Tibial nerve (tissue), 4 donors: ENCODE data around the gene SPATA24.

Experiments
- EP300 ChIP-seq, 2 donors: sonication (generic); formaldehyde crosslinking; IDR thresholded peaks; one replicate each; pipeline ENCODE4 v1.6.1; 2017; ENCODE audit warnings: antibody characterized with exemption in 2 of 2, mild to moderate bottlenecking in 1 of 2
- TF ChIP-seq, protein P1 (sequence below), 5 experiments: fragments of 200-600 bp in 3 of 5; fragments of 450-650 bp in 2 of 5; sonication (generic) in 3 of 5; IDR thresholded peaks; one replicate each; pipeline ENCODE4 v1.5.1; 2016 to 2019; ENCODE audit warnings: antibody characterized with exemption in 5 of 5, mild to moderate bottlenecking in 3 of 5, moderate library complexity in 2 of 5

DNA sequence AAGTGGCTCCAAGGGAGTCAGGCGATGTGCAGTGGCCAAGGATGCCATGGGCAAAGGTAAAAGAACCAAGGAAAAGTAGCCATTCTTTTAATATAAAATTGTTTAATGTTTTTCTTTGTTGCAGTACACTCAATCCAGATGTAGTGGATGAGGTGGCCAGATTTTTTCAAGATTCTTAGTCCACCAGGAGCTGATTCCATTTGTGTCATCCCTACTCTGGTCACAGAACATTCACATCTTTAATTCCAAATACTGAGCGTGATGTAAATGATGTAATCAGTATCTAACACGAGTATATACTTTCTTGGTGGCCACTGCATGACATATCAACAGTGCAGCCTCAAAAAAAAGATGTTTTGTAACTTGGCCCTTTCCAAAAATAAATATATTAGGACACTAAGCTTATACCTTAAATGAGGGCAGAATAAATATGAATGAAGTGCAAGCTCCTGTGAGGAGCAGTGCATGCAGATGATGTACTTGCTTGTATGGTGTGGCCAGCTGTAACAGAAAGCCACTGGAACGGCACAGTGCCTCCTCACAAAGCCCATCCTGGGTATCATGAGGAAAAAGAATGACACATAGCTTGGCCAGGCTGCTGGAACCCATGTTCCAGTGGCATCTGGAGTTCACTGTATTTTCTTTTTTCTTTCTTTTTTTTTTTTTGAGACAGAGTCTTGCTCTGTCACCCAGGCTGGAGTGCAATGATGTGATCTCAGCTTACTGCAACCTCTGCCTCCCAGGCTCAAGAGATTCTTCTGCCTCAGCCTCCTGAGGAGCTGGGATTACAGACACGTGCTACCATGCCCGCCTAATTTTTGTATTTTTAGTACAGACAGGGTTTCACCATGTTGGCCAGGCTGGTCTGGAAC is 6.5 kb upstream of the SPATA24 start:
- TF ChIP-seq EP300 (IDR thresholded peaks at IDR 0.05), result no peak
- TF ChIP-seq, protein P1, sequence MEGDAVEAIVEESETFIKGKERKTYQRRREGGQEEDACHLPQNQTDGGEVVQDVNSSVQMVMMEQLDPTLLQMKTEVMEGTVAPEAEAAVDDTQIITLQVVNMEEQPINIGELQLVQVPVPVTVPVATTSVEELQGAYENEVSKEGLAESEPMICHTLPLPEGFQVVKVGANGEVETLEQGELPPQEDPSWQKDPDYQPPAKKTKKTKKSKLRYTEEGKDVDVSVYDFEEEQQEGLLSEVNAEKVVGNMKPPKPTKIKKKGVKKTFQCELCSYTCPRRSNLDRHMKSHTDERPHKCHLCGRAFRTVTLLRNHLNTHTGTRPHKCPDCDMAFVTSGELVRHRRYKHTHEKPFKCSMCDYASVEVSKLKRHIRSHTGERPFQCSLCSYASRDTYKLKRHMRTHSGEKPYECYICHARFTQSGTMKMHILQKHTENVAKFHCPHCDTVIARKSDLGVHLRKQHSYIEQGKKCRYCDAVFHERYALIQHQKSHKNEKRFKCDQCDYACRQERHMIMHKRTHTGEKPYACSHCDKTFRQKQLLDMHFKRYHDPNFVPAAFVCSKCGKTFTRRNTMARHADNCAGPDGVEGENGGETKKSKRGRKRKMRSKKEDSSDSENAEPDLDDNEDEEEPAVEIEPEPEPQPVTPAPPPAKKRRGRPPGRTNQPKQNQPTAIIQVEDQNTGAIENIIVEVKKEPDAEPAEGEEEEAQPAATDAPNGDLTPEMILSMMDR (IDR thresholded peaks at IDR 0.05), result no peak
